ENCODE measurements around the gene ALPK1. TPM values are rescaled to one million over a fixed set of nuclear protein-coding genes. Genes with fewer than 3 reads are reported as not detected.

ALPK1 gene
- total RNA-seq, 1 experiment from 2014 or later, result 0.17 TPM

- no peak overlapping the region for H4K91ac ChIP-seq (ENCODE audit: insufficient read length, low read depth, low read length)
- H3K79me2 ChIP-seq (ENCODE audit: insufficient read depth, low read length), result no peaks in the 10 kb centered on the region
- no peak for TF ChIP-seq CTCF (conservative IDR thresholded peaks at IDR 0.05)
- no peak overlapping the region for H3K56ac ChIP-seq (ENCODE audit: insufficient read length, low read depth, low read length)
- H3K9me3 ChIP-seq (ENCODE audit: control insufficient read depth, low read depth, low read length), result no peaks in the 10 kb centered on the region
- WGBS (ENCODE audit: extremely low coverage, insufficient read length, low lambda C conversion rate), result 100% methylated on average over 1 of the region's 3 CpGs
- no peak overlapping the region for H2BK15ac ChIP-seq (ENCODE audit: low read depth, low read length)
- H3K4me3 Mint-ChIP-seq, result no peak overlapping the region
- no peak overlapping the region for H4K5ac ChIP-seq (ENCODE audit: insufficient read length, low read depth, low read length)
- no peaks in the 10 kb centered on the region for H3K4me1 ChIP-seq (ENCODE audit: insufficient read depth, low read length)
- no peak overlapping the region for H3K4me2 ChIP-seq (ENCODE audit: insufficient read depth, insufficient read length, low read length)
- no peak overlapping the region for H3T11ph ChIP-seq (ENCODE audit: low read length)
- no peak overlapping the region for H3K9ac ChIP-seq (ENCODE audit: extremely low read depth, insufficient read length, low read length)
- no peaks in the 10 kb centered on the region for H3K9me3 Mint-ChIP-seq
- no peak overlapping the region for H2BK5ac ChIP-seq (ENCODE audit: insufficient read length, low read length)
- H2AK5ac ChIP-seq (ENCODE audit: insufficient read length, low read length), result no peak overlapping the region
- no peaks in the 10 kb centered on the region for H3K23me2 ChIP-seq (ENCODE audit: insufficient read length, low read depth, low read length, poor library complexity, severe bottlenecking)
- H3K14ac ChIP-seq (ENCODE audit: insufficient read depth, low read length), result no peak overlapping the region
- H3K27ac Mint-ChIP-seq, result no peak overlapping the region
- no peak overlapping the region for H2AFZ ChIP-seq (ENCODE audit: low read length)
- no peak overlapping the region for H2BK12ac ChIP-seq (ENCODE audit: insufficient read length, low read depth, low read length)
- no peak overlapping the region for H4K8ac ChIP-seq (replicated peaks; ENCODE audit: insufficient read length, low read depth, low read length)
- no peaks in the 10 kb centered on the region for H3K36me3 Mint-ChIP-seq (ENCODE audit: insufficient read depth in 1 of 3, low read depth in 3 of 3)
- no peak overlapping the region for H2BK20ac ChIP-seq (ENCODE audit: low read depth, low read length, poor library complexity, severe bottlenecking)
- no peak overlapping the region for H3K23ac ChIP-seq (ENCODE audit: insufficient read length, low read depth, low read length)
- no peaks in the 10 kb centered on the region for H3K79me1 ChIP-seq (ENCODE audit: insufficient read depth, low read depth, low read length, poor library complexity, severe bottlenecking)
- peaks cover 4% of the 10 kb centered on the region; the same call in 1 of the 2 replicates for H3K27me3 ChIP-seq (ENCODE audit: insufficient read depth, low read length)
- no peak overlapping the region for H3K27ac ChIP-seq (ENCODE audit: insufficient read length, low read depth, low read length)
- no peak for DNase-seq
- peaks cover 9 to 20% of the 10 kb centered on the region in 2 experiments for H3K4me1 Mint-ChIP-seq
- H3K27me3 Mint-ChIP-seq (ENCODE audit: low read depth), result peaks cover 61% of the 10 kb centered on the region
- no peak overlapping the region for H2BK120ac ChIP-seq (ENCODE audit: low read depth, low read length, poor library complexity, severe bottlenecking)
- no peak overlapping the region for H3K4ac ChIP-seq (ENCODE audit: low read depth, low read length)
- no peak overlapping the region for H3K18ac ChIP-seq (ENCODE audit: insufficient read length, low read depth, low read length)
- H4K20me1 ChIP-seq (ENCODE audit: control insufficient read depth, insufficient read depth, insufficient read length), result no peaks in the 10 kb centered on the region
These were observed 81.1 kb downstream of the ALPK1 start for GRCh38 chr4:112378243-112378620.

Data from H9 (cell line).